HG03039 (cell line): ENCODE results near the gene CDSN.

ENCODE experiments used
- ATAC-seq: cut with Tn5 transposase; IDR thresholded peaks from one replicate; pipeline ENCODE4 v1.9.1; 2021; ENCODE audit warnings: mild to moderate bottlenecking, moderate library complexity; ENCODE audit not compliant: unreplicated experiment

Gene CDSN

DNA sequence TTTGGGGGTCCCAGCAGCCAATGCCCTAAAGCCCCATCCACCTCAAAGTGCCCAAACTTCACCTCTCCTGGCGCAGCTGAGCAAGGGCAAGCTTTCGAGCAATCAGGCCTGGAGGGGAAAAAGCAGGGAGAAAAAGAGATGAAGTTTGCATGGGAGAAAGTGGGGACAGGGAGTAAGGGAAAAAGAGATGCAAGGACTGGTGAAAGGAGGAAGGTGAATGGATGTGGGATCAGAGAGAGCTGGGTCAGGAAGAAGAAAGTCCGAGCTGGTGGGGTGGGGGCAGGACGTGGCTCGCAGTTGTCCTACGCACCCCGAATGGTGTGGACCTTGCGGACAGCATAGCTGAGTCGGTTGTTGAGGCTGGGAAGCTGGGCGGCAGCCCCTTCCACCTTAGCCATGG is 25.1 kb upstream of the CDSN start:
- ATAC-seq: no peak

DNA sequence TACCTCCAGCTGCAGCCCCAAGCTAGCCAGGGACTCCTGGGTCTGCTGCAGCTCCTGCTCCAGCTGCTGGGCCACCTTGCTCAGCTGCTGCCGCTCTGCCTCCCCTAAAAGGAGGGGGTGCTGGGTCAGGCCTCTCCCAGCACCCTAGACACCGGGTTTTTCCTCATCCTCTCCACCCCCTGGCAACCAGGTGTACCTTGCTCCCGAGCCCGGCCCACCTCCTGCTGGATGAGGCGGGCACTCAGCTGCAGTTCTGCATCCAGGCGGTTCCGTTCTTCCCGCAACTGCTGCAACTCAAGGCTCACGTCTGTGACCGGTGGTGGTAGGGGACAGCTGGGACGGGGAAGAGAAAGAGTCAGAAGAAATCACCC is 24.7 kb upstream of the CDSN start:
- no peak for ATAC-seq

DNA sequence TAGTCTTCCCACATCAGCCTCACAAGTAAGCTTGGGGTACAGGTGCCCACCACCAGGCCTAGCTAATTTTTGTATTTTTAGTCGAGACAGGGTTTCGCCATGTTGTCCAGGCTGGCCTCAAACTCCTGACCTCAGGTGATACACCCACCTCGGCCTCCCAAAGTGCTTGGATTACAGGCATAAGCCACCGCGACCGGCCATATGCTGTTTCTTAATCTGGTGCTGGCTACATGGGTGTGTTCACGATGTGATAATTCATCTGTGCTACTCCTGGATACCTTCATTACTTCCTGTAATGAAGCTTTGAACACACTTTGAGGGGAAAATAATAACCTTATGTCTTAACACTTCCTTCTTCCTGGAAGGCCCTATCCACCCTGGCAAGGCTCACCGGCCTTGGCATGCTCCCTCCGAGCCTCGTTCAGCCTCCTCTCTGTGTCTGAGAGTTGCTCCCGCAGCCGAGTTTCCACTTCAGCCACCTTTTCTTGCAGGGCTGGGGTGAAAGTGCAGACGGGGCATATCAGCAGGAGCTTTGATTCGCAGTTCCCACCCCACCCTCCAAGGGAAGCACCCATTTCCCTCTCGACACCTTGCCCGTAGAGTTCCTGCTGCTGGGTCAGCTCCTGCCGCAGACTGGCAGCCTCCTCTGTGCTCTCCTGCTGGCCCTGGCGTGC is 24.2 kb upstream of the CDSN start:
- ATAC-seq: no peak

DNA sequence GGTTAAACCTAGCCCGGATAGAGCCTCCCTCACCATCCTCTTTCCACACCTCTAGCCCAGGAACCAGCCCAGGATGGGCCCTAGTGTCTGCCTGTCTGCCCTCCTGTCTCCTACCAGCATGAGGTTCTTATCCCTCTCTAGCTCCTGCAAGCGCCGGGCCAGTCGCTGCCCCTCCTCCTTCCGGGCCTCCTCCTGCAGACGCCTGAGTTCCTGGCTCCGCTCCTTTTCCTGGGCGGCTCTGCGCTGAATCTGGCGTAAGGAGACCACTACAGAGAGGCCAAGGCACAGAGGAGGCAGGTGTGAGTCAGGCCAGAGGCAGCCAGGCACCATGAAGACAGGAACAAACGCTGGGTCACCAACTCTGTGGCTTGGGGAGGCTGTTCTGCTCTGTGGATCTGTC is 22.9 kb upstream of the CDSN start:
- no peak for ATAC-seq

DNA sequence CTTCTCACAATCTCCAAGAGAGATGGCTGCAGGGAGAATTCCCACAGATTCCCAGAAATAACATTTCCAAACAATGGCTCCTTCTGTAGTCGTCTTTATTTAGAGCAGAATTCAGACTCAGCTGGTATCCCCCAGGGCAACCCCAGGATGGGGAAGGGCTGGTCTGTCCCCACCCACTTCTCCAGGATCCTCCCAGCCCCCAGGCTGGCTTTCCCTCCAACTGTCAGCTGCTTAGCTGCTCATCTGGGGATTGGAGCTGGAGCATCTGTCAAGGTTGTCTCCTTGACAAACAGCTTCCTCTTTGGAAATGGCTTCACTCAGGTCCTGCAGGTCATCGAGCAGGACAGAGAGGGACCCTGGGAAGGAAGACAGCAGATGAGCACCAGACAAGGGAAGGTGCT is 22.1 kb upstream of the CDSN start:
- ATAC-seq: no peak

DNA sequence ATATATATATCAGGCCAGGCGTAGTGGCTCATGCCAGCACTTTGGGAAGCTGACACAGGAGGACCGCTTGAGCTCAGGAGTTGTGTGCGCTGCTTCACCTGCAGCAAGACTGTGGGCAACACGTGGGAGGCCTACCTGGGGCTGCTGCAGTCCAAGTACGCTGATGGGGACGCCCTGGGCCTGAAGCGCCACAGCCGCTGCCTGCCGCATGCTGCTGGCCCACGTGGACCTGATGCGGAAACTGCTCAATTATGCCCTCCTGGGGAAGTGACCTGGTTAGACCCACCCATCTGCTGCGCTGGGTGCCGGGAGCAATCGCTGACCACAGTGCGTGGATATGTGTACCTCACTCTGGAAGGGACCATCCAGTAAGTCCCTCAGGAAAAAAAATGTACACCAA is 20.4 kb upstream of the CDSN start:
- no peak for ATAC-seq

DNA sequence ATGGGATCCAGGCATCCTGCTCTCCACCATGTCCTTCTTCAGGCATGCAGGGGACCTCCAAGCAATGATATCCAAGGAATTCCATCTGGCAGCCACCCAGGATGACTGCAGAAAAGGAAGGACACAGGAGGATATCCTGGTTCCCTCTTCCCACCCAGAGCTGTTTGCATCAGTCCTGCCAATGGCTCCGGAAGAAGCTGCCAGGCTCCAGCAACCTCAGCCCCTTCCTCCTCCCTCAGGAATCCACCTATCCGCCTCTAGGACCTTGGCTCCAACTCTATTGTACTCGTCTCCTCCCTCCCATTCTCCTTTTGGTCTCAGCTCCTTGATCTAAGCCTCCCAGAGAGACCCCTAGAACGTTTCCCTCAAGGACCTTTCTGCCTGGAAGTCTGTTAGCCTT is 19.4 kb upstream of the CDSN start:
- ATAC-seq: no peak

DNA sequence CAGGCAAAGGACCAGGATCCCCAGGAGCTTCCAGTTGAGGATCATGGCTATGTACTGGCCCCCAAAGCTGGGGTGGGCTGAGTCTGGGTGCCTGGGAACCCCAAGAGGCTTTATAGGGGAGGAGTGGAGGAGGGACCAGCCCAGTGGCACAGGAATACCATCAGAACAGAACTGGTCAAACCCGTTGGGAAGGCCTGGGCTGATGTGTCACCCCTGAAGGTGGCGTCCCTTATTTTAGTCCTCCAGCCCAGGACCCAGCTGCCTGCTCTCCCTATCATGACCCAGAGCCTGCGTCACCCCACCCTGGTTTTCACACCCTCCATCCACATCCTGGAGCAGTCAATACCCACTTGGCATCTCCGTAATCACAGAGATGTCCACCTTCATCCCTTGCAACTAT is 18.7 kb upstream of the CDSN start, which contains the start of gene PSORS1C2:
Gene PSORS1C2, minus strand, starts transcription at position 85 of the 400 bp plus-strand sequence. Its CDS starts 40 bp downstream, at position 45.
- no peak for ATAC-seq

DNA sequence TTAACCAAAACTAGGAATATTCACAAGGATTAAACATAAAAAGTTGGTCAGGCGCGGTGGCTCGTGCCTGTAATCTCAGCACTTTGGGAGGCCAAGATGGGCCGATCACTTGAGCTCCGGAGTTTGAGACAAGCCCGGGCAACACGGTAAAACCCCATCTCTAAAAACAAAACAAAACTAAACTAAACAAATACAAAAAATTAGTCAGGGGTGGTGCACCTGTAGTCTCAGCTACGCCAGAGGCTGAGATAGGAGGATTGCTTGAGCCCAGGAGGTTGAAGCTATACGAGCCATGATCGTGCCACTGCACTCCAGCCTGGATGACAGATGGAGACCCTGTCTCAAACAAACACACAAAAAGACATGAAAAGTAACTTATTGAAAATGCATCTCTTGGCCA is 15.5 kb upstream of the CDSN start:
- no peak for ATAC-seq

DNA sequence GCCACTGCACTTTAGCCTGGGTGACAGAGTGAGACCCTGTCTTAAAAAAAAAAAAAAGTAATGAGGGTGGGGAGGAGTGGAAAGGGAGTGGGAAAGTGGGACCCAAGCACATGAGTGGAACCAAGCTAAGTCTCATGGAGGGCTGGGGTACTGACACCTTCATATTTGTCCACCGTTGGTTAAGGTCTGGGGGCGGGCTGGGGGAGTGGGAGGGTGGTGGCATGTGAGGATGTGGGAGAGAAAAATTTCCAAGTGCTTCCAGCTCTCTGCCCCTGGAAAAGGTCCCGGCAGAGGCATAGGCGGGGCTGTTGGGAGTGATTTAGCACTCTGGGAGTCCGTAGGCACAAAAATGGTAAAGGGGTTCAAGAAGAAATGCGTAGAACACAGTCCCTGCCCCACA is 12.6 kb upstream of the CDSN start:
- ATAC-seq: no peak

DNA sequence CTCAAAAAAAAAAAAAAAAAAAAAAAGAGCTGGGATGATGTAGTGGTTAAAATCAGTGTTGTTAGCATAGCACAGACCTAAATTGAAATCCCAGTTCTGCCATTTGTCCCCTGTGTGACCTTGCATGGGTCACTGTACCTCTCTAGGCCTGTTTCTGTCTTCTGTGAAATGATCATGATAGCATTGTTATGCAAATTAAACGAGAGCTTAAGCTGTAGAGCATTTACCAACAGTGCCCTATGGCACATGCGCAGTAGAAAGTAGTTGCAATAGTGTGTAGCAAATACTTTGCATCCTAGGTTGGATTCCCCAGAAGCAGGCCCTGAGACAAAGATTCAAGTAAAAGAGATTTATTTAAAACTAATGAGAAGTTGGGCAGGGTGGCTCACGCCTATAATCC is 11.3 kb upstream of the CDSN start:
- ATAC-seq: no peak

DNA sequence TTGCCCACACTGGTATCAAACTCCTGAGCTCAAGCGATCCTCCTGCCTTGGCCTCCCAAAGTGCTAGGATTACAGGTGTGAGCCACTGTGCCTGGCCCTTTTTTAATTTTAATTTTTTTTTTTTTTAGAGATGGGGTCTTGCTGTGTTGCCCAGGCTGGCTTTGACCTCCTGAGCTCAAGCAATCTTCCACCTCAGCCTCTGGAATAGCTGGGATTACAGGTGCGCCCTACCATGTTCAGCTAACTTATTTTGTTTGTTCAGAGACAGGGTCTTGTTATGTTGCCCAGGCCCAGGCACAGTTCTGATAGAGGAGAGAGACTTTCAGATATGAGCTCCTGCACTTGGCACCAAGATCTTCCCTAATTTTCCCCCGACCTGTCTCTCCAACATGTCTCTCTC is 10.5 kb upstream of the CDSN start:
- no peak for ATAC-seq

DNA sequence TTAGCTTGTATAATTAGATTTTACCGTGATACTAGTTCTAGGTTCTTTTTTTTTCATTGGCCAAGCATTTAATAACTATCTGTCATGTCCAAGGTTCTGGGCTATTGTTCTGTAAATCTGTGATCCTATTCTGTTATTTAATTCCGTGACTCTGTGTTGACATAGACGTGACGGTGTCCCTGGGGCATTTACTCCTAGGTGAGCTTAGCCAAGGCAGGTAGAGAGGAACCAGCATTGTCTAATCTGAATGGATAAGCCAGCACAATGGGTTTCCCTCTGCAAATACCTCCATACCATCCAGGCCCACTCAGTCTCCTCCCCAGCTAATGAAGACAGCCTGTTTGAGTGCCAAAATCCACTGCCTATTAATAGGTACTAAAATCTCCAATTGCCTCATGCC is 8.9 kb upstream of the CDSN start:
- no peak for ATAC-seq

DNA sequence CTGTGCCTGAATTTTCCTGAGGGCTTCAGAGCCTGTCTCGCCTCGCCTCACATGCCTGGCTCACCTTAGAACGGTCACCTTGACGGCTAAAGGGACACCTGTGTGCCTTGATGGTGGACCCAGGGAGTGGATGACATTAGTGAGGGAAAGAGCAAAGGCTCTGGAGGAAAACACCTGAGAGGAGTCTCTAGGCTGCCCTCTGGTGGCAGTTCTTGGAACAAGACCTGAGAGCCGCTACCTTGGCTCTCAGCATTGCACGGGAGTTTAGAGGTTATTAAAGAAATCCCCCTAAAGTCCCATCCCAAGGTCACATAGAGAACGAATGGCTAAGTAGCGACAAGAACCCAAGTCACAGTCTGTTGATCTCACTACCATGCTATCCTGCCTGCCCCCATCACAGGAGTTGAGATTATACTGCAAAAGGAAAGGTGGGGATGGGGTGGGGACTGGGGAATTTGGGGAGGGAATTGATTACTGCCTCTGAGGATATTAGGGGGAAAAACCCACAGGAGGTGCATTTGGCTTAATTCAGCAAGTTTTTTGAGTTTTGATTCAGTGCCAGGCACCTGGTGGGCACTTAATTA is 7.9 kb upstream of the CDSN start:
- ATAC-seq: no peak

DNA sequence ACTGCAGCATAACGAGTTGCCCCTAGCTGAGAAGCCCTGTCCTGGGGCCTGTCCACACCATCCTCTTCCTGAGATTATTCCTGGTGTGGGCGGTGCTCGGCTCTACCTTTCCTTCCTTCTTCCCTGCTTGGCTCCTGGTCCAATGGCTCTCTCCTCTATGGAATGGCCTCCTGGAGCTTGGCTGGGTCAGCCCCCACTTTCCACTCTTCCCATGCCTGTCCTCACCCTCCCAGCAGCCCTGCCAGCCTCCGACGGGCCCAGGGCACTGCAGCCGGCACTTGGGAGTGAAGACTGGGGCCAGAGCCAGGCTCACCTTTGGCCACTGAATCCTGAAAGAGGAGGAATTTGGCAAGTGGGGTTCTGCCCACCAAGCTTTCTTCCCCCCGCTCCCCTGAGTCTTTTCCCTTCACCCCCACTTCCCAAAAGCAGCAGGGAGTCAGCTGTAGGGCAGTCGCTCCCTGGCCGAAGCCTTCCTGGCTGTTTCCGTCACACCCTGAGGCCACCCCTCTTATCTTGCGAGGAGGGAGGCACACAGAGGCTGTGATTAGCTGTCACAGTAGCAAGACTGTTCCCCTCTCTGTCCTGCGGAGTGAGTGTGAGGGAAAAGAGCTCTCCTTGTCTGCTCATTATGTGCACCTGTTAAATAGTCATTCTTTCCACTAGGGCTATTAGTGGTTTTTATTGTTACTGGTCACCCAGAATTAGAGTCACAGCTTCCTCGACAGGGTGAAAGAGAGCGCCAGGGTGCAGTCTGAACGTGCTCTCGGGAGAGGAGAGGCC is 6.3 kb upstream of the CDSN start:
- no peak for ATAC-seq

DNA sequence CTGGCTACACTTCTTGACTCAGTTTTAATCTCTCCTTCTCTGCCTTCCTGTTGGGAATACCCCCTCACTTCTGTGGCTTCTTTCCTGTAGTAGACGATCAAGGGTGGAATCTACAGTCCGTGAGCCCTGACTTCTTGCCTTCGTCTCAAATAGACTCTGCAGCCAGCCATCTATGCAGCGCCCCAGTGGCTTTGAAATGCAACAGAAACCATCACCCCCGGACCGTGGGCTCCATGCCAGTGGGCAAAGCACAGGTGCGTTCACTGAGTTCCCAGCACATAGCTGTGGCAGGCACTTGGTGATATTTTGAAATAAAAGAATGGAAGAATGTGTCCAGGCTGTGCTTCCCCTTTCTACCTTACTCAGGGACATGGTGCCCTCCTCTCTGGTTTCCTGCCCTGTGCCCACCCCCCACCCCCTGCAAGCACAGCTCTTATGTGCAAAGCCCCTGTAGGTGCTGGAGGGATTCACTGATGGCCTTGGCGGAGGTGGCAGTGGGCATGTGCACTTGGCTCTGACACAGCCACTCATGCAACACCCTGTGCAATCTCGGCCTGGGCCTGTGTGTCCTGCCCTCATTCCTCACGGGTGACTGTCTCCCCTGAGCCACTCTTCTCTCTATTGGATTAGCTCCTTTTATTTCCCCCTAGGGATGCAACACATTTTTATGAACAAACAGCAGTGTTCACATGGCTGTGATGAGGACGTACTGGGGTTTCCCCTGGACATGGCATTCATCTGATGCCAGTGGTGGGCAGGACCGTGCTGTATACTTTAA is 5.5 kb upstream of the CDSN start:
- ATAC-seq: no peak

DNA sequence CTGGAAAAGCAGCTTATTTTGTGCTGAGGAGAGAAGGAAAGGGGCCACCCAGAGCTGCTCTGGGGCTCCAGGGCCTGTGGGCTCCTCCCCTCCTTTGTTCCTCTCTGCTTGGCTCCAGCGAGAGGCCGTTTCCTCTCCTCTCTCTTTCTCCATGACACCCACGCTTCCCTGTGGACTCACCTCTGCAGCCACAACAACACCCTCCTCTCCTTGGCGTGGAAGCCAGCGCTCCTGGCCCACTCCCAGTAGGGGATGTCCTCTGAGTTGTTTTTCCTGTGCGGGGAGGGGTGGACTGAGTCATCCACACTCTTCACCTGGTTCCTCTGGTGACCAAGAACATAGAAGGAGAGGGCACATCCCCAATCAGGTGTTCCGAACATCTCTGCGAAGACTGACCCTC is 4.9 kb upstream of the CDSN start:
- no peak for ATAC-seq

DNA sequence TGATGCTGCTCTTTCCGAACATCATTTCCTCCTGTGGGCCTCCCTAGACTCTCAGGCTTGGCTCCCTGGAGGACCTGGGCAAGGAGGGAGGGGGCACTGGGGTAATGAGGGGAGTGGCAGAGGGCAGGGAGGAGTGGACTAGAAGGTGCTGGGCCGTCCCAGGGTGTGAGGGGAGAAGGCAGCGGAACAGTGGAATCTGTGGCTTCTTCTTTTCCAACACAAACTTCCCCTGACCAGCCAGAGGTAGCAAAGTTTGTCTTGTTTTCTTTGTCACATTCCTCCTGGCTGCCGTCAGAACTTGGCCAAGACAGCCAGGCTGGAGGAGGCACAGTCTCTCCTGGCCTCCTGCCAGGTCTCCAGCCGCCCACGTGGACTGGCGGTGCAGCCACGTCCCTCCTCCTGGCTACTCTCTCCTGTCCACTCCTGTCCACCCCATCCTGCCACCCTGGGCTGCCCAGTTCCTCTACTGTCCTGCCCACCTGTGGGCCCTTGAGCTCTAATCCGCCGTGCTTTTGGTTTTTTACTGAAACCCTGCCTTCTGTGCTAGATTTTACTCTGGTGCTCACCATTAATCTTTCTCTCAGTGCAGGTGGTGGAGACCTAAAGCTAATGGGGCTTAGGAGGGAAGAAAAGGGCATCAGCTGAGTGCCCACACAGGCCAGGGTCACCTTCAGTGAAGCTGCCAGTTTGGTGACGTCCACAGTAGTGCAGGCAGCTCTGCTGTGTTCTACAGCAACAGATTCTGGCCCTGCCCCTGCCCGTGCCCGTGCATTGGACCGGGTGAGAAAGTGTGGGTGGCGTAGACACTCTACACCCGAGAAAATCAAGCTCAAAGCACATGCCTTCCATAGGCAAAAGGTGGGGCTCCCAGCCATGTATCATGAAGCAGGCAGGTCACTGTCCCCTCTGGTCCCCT is 2.8 kb upstream of the CDSN start:
- no peak for ATAC-seq

DNA sequence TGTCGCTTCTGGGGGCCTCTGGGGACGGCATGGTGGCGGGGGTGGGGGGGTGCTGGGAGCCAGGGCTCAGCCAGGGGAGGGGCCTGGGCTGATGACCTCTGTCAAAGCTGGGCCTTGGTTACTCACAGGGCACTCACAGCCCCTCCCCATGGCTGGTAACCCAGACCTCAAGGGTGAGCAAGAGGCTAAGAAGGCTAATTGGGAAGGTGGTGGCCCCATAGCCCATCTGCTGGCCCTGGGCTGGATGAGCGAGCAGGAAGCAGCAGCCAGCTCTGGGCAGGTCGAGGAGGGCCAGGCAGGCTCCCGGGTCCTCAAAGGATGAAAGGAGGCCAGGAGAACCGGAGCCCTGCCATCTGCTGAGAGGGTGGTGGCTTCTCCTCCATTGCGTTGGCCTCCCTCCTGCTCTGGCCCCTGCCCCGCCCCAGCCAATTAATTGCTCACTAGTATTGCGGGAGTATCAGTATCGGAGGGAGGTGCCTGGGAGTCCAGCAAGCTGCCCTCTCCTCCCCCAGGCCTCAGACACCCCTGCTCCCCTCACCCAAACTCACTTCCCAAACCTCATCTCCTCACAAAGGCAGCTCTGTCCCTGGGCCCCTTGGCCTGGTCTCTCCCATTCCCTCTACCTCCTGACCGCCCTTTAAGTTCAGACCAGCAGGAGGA is 1.0 kb upstream of the CDSN start:
- ATAC-seq: no peak

DNA sequence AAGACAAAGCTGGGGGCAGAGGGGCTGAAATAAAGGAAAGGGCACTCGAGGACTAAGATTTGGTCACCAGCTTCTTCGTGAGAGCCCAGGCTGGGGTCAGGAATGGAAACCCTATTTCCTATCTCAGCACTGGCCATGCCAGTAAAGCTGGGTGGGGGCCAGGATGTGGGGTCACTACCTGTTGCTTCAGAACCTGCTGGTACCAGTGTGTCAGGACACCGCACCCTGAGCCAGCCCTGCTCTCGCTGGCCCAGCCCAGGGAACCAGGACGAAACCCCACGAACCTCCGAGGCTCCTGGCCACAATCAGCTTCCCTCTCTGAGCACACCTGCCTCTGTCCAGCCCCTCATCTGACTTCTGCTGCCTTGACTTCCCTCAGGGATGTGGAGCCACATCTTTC is 2.1 kb downstream of the CDSN start:
- no peak for ATAC-seq
